Naive B cell (primary cell): Measurements from ENCODE around the gene DOCK2. TPM values are rescaled to one million over a fixed set of nuclear protein-coding genes. Genes with fewer than 3 reads are reported as not detected.
"Not testable (repeated sequence)": the region's sequence is repeated elsewhere in the genome, so short reads cannot be mapped to it uniquely, and the experiment has no call there.

Experiments used
- ATAC-seq, 2 donors: fragments of 150-1000 bp; cut with Tn5 transposase; 2 replicates each; pipeline ENCODE4 v1.10.0; 2021; ENCODE audit warnings: low read depth in 2 of 2, mild to moderate bottlenecking in 2 of 2, moderate library complexity in 2 of 2
- DNase-seq: peaks from one replicate; pipeline ENCODE4 v3.0.0; 2022
- H3K27ac Mint-ChIP-seq, 6 donors: one replicate each; pipeline ENCODE4 v1.8.0; 2020 to 2022; ENCODE audit warnings: mild to moderate bottlenecking in 6 of 6, mixed read lengths in 6 of 6, moderate library complexity in 5 of 6, inconsistent platforms in 2 of 6
- H3K27me3 Mint-ChIP-seq, 3 donors: one replicate each; pipeline ENCODE4 v1.8.0; 2021 to 2022; ENCODE audit warnings: mixed read lengths in 3 of 3, mild to moderate bottlenecking in 1 of 3
- H3K36me3 Mint-ChIP-seq, 2 donors: one replicate each; pipeline ENCODE4 v1.8.0; 2020 to 2022; ENCODE audit warnings: mixed read lengths in 2 of 2, inconsistent platforms in 1 of 2, mild to moderate bottlenecking in 1 of 2
- H3K4me1 Mint-ChIP-seq, 3 donors: one replicate each; pipeline ENCODE4 v1.8.0; 2020 to 2022; ENCODE audit warnings: mixed read lengths in 3 of 3, inconsistent platforms in 1 of 3, mild to moderate bottlenecking in 1 of 3, moderate library complexity in 1 of 3
- H3K4me3 Mint-ChIP-seq, 8 donors: one replicate each; pipeline ENCODE4 v1.8.0; 2020 to 2022; ENCODE audit warnings: mild to moderate bottlenecking in 8 of 8, mixed read lengths in 8 of 8, moderate library complexity in 8 of 8, inconsistent platforms in 2 of 8
- H3K9me3 Mint-ChIP-seq, 7 donors: one replicate each; pipeline ENCODE4 v1.8.0; 2020 to 2022; ENCODE audit warnings: mixed read lengths in 7 of 7, mild to moderate bottlenecking in 5 of 7, inconsistent platforms in 2 of 7, moderate library complexity in 1 of 7
- polyA plus RNA-seq, 6 donors: library from polyadenylated mRNA; unstranded; fragments of 300-500 nt; fragmentation: Illumina TruSeq; gene quantifications; one replicate each; pipeline ENCODE4 v1.2.3, GENCODE V29; 2021; ENCODE audit warnings: low read depth in 6 of 6

DOCK2 gene
- polyA plus RNA-seq, 6 donors from 2014 or later = 62.1 to 165 (median 106) TPM

GRCh38 chr5:169742771-169743296 lies 105.8 kb downstream of the DOCK2 start:
- no peaks in the 10 kb centered on the region for H3K27me3 Mint-ChIP-seq
- no peak overlapping the region for H3K27ac Mint-ChIP-seq
- H3K4me1 Mint-ChIP-seq = peaks cover 2 to 15% (median 12%) of the 10 kb centered on the region in 3 donors
- DNase-seq (no peak), ATAC-seq (no peak)
- peaks cover 35 to 52% of the 10 kb centered on the region in 2 donors for H3K36me3 Mint-ChIP-seq
- H3K9me3 Mint-ChIP-seq = no peaks in the 10 kb centered on the region
- H3K4me3 Mint-ChIP-seq = no peak overlapping the region

GRCh38 chr5:169744336-169744735 lies 107.3 kb downstream of the DOCK2 start:
- H3K36me3 Mint-ChIP-seq = peaks cover 38 to 47% of the 10 kb centered on the region in 2 donors
- no peaks in the 10 kb centered on the region for H3K9me3 Mint-ChIP-seq
- peak overlapping the region in 3 of 6 donors; percentile 29 to 89 (median 58) for H3K27ac Mint-ChIP-seq
- ATAC-seq (no peak), DNase-seq (no peak)
- no peaks in the 10 kb centered on the region for H3K27me3 Mint-ChIP-seq
- no peak overlapping the region for H3K4me3 Mint-ChIP-seq
- H3K4me1 Mint-ChIP-seq = peaks cover 2 to 15% (median 12%) of the 10 kb centered on the region in 3 donors

GRCh38 chr5:169745441-169746146 lies 108.5 kb downstream of the DOCK2 start:
- H3K27me3 Mint-ChIP-seq = no peaks in the 10 kb centered on the region
- H3K27ac Mint-ChIP-seq = peak overlapping the region in 3 of 6 donors; percentile 29 to 77 (median 67)
- DNase-seq = no peak
- peaks cover 41 to 56% of the 10 kb centered on the region in 2 donors for H3K36me3 Mint-ChIP-seq
- no peaks in the 10 kb centered on the region for H3K9me3 Mint-ChIP-seq
- H3K4me3 Mint-ChIP-seq = no peak overlapping the region
- H3K4me1 Mint-ChIP-seq = peaks cover 2 to 15% (median 12%) of the 10 kb centered on the region in 3 donors
- no peak for ATAC-seq

- Mint-ChIP-seq H3K27me3 (no peaks in the 10 kb centered on the region), H3K36me3 (peaks cover 41 to 55% of the 10 kb centered on the region in 2 donors), H3K9me3 (no peaks in the 10 kb centered on the region), H3K27ac (peak overlapping the region in 2 of 6 donors; percentile 13 to 44), H3K4me1 (peaks cover 2 to 15% (median 12%) of the 10 kb centered on the region in 3 donors), H3K4me3 (no peak overlapping the region)
- DNase-seq = no peak
- ATAC-seq = no peak
Measured at GRCh38 chr5:169746147-169746694, 109.1 kb downstream of the DOCK2 start.

DNA sequence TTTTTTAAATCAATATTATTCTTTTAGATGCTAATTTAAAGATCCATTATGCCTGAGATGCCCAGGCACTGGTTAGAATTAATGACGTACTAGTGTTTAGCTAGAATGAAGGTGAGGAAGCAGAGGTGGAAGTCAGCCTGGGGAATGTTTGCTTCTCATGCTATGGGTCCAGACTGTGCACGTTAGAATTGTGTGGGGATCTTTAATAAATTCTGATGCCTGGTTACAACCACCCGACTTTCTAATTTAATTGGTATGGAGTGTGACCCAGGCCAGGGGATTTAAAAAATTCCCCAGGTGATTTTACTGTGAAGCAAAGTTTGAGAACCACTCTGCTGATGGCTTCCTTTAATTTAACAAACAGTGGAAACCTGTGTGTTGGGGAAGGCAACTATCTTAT lies 111.1 kb downstream of the DOCK2 start:
- no peaks in the 10 kb centered on the region for H3K9me3 Mint-ChIP-seq
- no peaks in the 10 kb centered on the region for H3K27me3 Mint-ChIP-seq
- no peak overlapping the region for H3K27ac Mint-ChIP-seq
- no peak overlapping the region for H3K4me3 Mint-ChIP-seq
- peaks cover 46 to 56% of the 10 kb centered on the region in 2 donors for H3K36me3 Mint-ChIP-seq
- DNase-seq (no peak), ATAC-seq (no peak)
- H3K4me1 Mint-ChIP-seq = peaks cover 2 to 19% (median 15%) of the 10 kb centered on the region in 3 donors

GRCh38 chr5:169749295-169749694 lies 112.2 kb downstream of the DOCK2 start:
- Mint-ChIP-seq H3K36me3 (peaks cover 50 to 52% of the 10 kb centered on the region in 2 donors), H3K9me3 (no peaks in the 10 kb centered on the region), H3K4me1 (peaks cover 2 to 19% (median 15%) of the 10 kb centered on the region in 3 donors), H3K4me3 (no peak overlapping the region), H3K27me3 (no peaks in the 10 kb centered on the region), H3K27ac (no peak overlapping the region)
- ATAC-seq (no peak), DNase-seq (no peak)

DNA sequence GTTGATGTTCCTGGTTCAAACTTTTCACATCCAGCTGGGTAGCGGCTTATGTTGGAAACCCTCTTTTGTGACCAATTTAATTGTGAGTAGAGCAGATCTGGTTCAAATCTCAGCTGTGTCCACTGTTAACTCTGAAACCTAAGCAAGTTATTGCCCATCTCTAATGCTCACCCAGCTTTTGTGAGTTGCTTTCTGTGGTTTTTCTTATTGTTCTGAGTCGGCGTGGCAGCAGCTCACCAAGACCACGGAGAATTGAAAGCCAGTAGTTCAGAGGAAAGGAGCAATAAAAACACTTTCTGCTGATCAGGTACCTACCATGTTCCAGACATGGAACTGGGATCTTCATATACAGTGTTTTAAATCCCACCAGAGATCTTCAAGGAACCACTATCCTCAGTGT lies 114.4 kb downstream of the DOCK2 start:
- Mint-ChIP-seq H3K4me1 (peaks cover 0 to 11% (median 0%) of the 10 kb centered on the region in 3 donors), H3K4me3 (no peak overlapping the region), H3K36me3 (peaks cover 35 to 43% of the 10 kb centered on the region in 2 donors), H3K27ac (no peak overlapping the region), H3K27me3 (no peaks in the 10 kb centered on the region), H3K9me3 (no peaks in the 10 kb centered on the region)
- DNase-seq (no peak), ATAC-seq (no peak)

DNA sequence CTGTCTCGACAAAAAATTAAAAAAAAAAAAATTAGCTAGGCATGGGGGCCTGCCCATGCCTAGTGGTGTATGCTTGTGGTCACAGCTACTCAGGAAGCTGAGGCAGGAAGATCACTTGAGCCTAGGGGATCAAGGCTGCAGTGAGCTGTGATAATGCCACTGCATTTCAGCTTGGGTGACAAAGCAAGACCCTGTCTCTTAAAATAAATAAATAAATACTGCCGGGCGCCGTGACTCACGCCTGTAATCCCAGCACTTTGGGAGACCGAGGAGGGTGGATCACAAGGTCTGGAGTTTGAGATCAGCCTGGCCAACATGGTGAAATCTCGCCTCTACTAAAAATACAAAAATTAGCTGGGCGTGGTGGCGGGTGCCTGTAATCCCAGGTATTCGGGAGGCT lies 115.5 kb downstream of the DOCK2 start:
- H3K9me3 Mint-ChIP-seq, H3K27me3 Mint-ChIP-seq, H3K4me3 Mint-ChIP-seq, ATAC-seq, DNase-seq: not testable (repeated sequence)
- Mint-ChIP-seq H3K36me3 (peaks cover 36 to 43% of the 10 kb centered on the region in 2 donors), H3K4me1 (peaks cover 0 to 12% (median 0%) of the 10 kb centered on the region in 3 donors), H3K27ac (peak overlapping the region in 1 of 6 donors; percentile 44)

DNA sequence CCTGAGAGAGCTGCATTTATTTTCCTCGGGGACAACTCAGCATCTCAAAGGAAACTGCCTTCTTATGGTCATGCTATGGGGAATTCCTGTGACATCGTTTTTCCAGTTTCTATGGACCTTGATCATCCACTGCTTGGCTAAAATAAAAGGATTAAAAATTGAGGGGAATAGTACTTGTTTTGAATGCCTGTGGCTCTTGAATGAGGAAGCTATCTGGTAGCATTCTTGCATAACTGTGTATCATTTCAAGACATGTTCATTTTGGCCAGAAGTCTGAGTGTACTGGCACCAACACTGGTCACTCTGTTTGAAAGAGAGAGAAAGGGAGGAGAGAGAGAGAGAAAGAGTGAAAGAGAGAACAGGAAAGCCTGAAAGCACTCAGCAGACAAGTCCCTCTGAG lies 116.7 kb downstream of the DOCK2 start:
- DNase-seq (no peak), ATAC-seq (no peak)
- no peaks in the 10 kb centered on the region for H3K27me3 Mint-ChIP-seq

GRCh38 chr5:169754737-169755136 lies 117.7 kb downstream of the DOCK2 start:
- DNase-seq = no peak
- no peaks in the 10 kb centered on the region for H3K9me3 Mint-ChIP-seq
- H3K4me1 Mint-ChIP-seq = peaks cover 0 to 12% (median 0%) of the 10 kb centered on the region in 3 donors
- ATAC-seq = no peak
- no peak overlapping the region for H3K27ac Mint-ChIP-seq
- H3K4me3 Mint-ChIP-seq = no peak overlapping the region
- no peaks in the 10 kb centered on the region for H3K27me3 Mint-ChIP-seq
- peaks cover 31 to 39% of the 10 kb centered on the region in 2 donors for H3K36me3 Mint-ChIP-seq

More for the DNA sequence above, 116.7 kb downstream of the DOCK2 start:
- peaks cover 36 to 39% of the 10 kb centered on the region in 2 donors for H3K36me3 Mint-ChIP-seq
- H3K9me3 Mint-ChIP-seq = no peaks in the 10 kb centered on the region
- H3K27ac Mint-ChIP-seq = peak overlapping the region in 1 of 6 donors; percentile 75
- H3K4me1 Mint-ChIP-seq = peaks cover 0 to 12% (median 0%) of the 10 kb centered on the region in 3 donors
- H3K4me3 Mint-ChIP-seq = no peak overlapping the region

- Mint-ChIP-seq H3K27me3 (no peaks in the 10 kb centered on the region), H3K9me3 (no peaks in the 10 kb centered on the region), H3K36me3 (peaks cover 17 to 37% of the 10 kb centered on the region in 2 donors), H3K27ac (peak overlapping the region in 1 of 6 donors; percentile 73), H3K4me1 (peaks cover 0 to 12% (median 0%) of the 10 kb centered on the region in 3 donors), H3K4me3 (no peak overlapping the region)
- DNase-seq = no peak
- ATAC-seq = no peak
Measured at GRCh38 chr5:169756071-169756765, 119.1 kb downstream of the DOCK2 start.

- H3K9me3 Mint-ChIP-seq = no peaks in the 10 kb centered on the region
- peaks cover 17 to 30% of the 10 kb centered on the region in 2 donors for H3K36me3 Mint-ChIP-seq
- H3K4me1 Mint-ChIP-seq = peaks cover 0 to 5% (median 0%) of the 10 kb centered on the region in 3 donors
- DNase-seq = no peak
- no peak for ATAC-seq
- no peak overlapping the region for H3K4me3 Mint-ChIP-seq
- H3K27ac Mint-ChIP-seq = no peak overlapping the region
- no peaks in the 10 kb centered on the region for H3K27me3 Mint-ChIP-seq
Measured at GRCh38 chr5:169757016-169757415, 119.9 kb downstream of the DOCK2 start.

DNA sequence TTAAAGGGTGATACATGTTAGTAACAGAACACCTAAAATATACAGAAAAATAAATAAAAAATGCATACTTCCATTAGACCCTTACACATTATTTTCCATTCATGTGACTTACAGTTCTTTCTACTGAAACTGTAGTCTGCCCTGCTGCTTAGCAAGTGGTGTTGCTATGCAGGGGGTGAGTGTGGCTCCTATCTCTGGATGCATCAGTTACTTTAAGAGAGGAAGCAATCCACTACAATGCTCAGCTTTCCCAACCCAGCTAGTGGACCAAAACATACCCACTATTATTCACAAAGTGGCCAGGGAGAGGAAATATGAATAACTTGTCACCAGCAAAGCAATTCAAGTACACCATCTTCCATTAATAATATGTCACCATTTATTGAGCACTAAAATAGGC lies 121.8 kb downstream of the DOCK2 start:
- no peak for DNase-seq
- H3K4me1 Mint-ChIP-seq = peaks cover 0 to 5% (median 0%) of the 10 kb centered on the region in 3 donors
- no peak overlapping the region for H3K4me3 Mint-ChIP-seq
- no peaks in the 10 kb centered on the region for H3K9me3 Mint-ChIP-seq
- H3K27me3 Mint-ChIP-seq = no peaks in the 10 kb centered on the region
- ATAC-seq = no peak
- H3K27ac Mint-ChIP-seq = peak overlapping the region in 2 of 6 donors; percentile 33 to 90
- peaks cover 21 to 30% of the 10 kb centered on the region in 2 donors for H3K36me3 Mint-ChIP-seq
